Mesendoderm (in vitro differentiated cells): ENCODE results near the gene GSTO2.

ENCODE experiments used
- DNase-seq: peaks from one replicate; pipeline ENCODE4 v3.0.0; 2013
- H2AK5ac ChIP-seq: 2 replicates; pipeline ENCODE4 v1.6.1; 2013; ENCODE audit warnings: low read length, inconsistent platforms
- H2BK120ac ChIP-seq: 2 replicates; pipeline ENCODE4 v1.6.1; 2013; ENCODE audit warnings: low read depth, mild to moderate bottlenecking, low read length, moderate library complexity, mixed read lengths
- H2BK15ac ChIP-seq: replicated peaks from 2 replicates; pipeline ENCODE4 v1.6.1; 2013; ENCODE audit warnings: low read depth, mild to moderate bottlenecking, moderate library complexity
- H2BK5ac ChIP-seq: 2 replicates; pipeline ENCODE4 v1.6.1; 2013; ENCODE audit warnings: low read length, inconsistent platforms
- H3K18ac ChIP-seq: 2 replicates; pipeline ENCODE4 v1.6.1; 2013; ENCODE audit warnings: mild to moderate bottlenecking, low read length, mixed read lengths
- H3K23ac ChIP-seq: one replicate; pipeline ENCODE4 v1.6.1; 2013; ENCODE audit warnings: low read length
- H3K27ac ChIP-seq: 2 replicates; pipeline ENCODE4 v1.5.1; 2013; ENCODE audit warnings: low read depth, mild to moderate bottlenecking, inconsistent platforms, low read length, moderate library complexity
- H3K27me3 ChIP-seq: 2 replicates; pipeline ENCODE4 v1.6.1; 2013; ENCODE audit warnings: low read length, control low read depth, mild to moderate bottlenecking, inconsistent platforms; ENCODE audit not compliant: insufficient read depth, poor library complexity
- H3K36me3 ChIP-seq: 2 replicates; pipeline ENCODE4 v1.6.1; 2013; ENCODE audit warnings: low read length, inconsistent platforms; ENCODE audit not compliant: control insufficient read depth, insufficient read depth
- H3K4ac ChIP-seq: one replicate; pipeline ENCODE4 v1.6.1; 2013; ENCODE audit warnings: low read depth, mild to moderate bottlenecking, low read length, moderate library complexity
- H3K4me1 ChIP-seq: 2 replicates; pipeline ENCODE4 v1.6.1; 2013; ENCODE audit warnings: low read depth, low read length, inconsistent platforms; ENCODE audit not compliant: control insufficient read depth
- H3K4me2 ChIP-seq: 2 replicates; pipeline ENCODE4 v1.6.1; 2013; ENCODE audit warnings: low read length
- H3K4me3 ChIP-seq: 2 replicates; pipeline ENCODE4 v1.5.1; 2013; ENCODE audit warnings: mild to moderate bottlenecking, low read length
- H3K56ac ChIP-seq: one replicate; pipeline ENCODE4 v1.6.1; 2013; ENCODE audit warnings: low read length
- H3K79me1 ChIP-seq: 2 replicates; pipeline ENCODE4 v1.6.1; 2013; ENCODE audit warnings: low read length, inconsistent platforms
- H3K79me2 ChIP-seq: 2 replicates; pipeline ENCODE4 v1.6.1; 2013; ENCODE audit warnings: mild to moderate bottlenecking, low read length; ENCODE audit not compliant: control insufficient read depth, insufficient read depth
- H3K9ac ChIP-seq: 2 replicates; pipeline ENCODE4 v1.6.1; 2013; ENCODE audit warnings: low read length, inconsistent platforms
- H4K5ac ChIP-seq: one replicate; pipeline ENCODE4 v1.6.1; 2013; ENCODE audit warnings: low read length
- H4K8ac ChIP-seq: one replicate; pipeline ENCODE4 v1.6.1; 2013; ENCODE audit warnings: low read depth, mild to moderate bottlenecking, control low read depth, low read length, moderate library complexity
- WGBS: extraction: QIAGEN DNeasy Blood & Tissue Kit; methylation state at CpG from one replicate; pipeline ENCODE4 v1.1.7; 2013; ENCODE audit warnings: low lambda C conversion rate, missing lambda C conversion rate; ENCODE audit not compliant: insufficient coverage; ENCODE audit errors: extremely low coverage; 5-methylcytosine and 5-hydroxymethylcytosine counted together

Gene GSTO2

DNA sequence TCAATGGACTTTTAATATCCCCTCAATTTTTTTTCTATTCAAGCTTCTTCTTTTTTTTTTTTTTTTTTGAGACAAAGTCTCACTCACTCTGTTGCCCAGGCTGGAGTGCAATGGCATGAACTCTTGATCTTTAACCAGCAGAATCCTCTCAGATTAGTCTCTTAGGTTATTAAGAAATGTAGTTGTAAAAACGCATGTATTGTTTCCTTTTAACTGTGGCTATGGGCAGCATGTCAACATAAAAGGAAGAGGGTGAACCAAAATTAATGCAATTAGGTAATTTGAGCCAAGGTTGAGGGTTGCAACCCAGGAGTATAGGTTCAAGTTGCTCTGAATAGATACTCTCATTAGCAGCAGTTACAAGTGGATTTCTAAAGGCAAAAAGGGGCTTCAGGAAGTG, 18.6 kb upstream of the GSTO2 start:
- Histone ChIP-seq H3K79me2 (peaks cover 6% of the 10 kb centered on the region), H3K4me1 (peaks cover 11% of the 10 kb centered on the region), H3K36me3 (no peaks in the 10 kb centered on the region), H3K4me3 (no peak overlapping the region), H4K8ac (no peak overlapping the region), H2BK15ac (no peak overlapping the region), H2BK5ac (no peak overlapping the region), H2AK5ac (no peak overlapping the region), H3K4ac (no peak overlapping the region), H3K27me3 (no peaks in the 10 kb centered on the region), H4K5ac (no peak overlapping the region), H3K4me2 (no peak overlapping the region), H2BK120ac (no peak overlapping the region), H3K9ac (no peak overlapping the region), H3K23ac (no peak overlapping the region), H3K18ac (no peak overlapping the region), H3K56ac (no peak overlapping the region), H3K27ac (no peak overlapping the region), H3K79me1 (no peaks in the 10 kb centered on the region)
- no CpG with 5 or more reads among the region's 1 CpG for WGBS
- DNase-seq: no peak

DNA sequence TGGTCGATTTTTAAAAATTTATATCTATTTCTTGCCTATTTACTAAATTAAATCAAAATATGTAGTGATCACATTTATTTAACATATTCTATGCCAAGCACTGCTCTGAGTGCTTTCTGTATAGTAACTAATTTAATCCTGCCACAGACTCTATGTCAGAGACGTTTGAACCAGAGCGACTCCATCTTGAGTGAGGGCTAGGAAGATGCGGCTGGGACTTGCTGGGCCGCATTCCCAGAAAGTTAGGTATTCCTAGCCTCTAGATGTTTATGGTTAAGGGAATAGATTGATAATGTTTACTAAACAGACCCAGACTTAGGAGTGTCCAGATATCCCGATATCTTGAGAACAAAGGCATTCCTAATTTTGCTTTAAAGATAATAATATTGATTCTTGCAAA, 17.5 kb upstream of the GSTO2 start:
- no peak overlapping the region for H3K56ac ChIP-seq
- H3K4ac ChIP-seq: no peak overlapping the region
- no peak overlapping the region for H2BK120ac ChIP-seq
- no peaks in the 10 kb centered on the region for H3K27me3 ChIP-seq
- H3K4me3 ChIP-seq: no peak overlapping the region
- no peak overlapping the region for H3K27ac ChIP-seq
- H3K23ac ChIP-seq: no peak overlapping the region
- no peak overlapping the region for H2BK5ac ChIP-seq
- H2AK5ac ChIP-seq: no peak overlapping the region
- H3K36me3 ChIP-seq: no peaks in the 10 kb centered on the region
- H3K4me1 ChIP-seq: peaks cover 13% of the 10 kb centered on the region
- H4K5ac ChIP-seq: no peak overlapping the region
- no peak overlapping the region for H3K18ac ChIP-seq
- WGBS: no CpG with 5 or more reads among the region's 6 CpGs
- no peak overlapping the region for H3K9ac ChIP-seq
- H2BK15ac ChIP-seq: no peak overlapping the region
- peaks cover 15% of the 10 kb centered on the region for H3K79me2 ChIP-seq
- no peak overlapping the region for H3K4me2 ChIP-seq
- DNase-seq: no peak
- no peaks in the 10 kb centered on the region for H3K79me1 ChIP-seq
- H4K8ac ChIP-seq: no peak overlapping the region

DNA sequence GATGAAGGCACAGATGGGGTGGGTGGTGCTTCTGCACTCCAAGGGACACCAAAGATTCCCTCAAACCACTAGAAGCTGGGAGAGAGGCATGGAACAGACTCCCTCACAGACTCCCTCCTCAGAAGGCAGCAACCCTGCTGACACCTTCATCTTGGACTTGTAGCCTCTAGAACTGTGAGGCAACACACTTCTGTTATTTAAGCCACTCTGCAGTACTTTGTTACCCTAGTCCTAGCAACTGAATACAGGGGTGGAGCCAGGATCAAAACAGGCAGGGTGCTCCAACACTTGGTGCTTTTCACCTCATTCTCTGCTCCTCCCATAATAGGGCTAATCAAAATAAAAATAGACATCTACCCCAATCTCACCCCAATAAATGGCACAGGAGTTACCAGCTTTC, 16.6 kb upstream of the GSTO2 start:
- peaks cover 21% of the 10 kb centered on the region for H3K79me2 ChIP-seq

DNA sequence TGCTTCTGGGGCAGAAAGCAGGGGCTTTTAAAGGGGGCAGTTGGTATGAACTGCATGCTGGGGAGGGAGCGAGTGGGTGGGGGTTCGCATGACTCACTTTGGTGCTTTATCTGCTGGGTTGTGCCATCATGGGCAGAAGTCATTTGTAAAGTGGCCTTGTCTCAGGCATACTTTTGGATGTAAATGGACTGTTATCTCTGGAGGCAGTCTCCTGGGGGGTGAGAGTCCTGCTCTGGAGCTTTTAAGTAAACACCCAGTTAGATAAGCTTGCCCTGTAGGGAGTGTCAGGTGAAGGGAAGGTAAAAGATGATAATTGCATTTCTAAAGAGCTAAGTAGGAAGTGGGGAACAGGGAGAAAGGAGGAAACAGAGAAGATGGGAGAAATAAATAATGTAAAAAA, 15.9 kb upstream of the GSTO2 start:
- WGBS: no CpG with 5 or more reads among the region's 2 CpGs
- H3K27ac ChIP-seq: no peak overlapping the region
- H2BK5ac ChIP-seq: no peak overlapping the region

More for the DNA sequence above, 16.6 kb upstream of the GSTO2 start:
- Histone ChIP-seq H2BK5ac (peak overlapping the region; percentile 61), H3K56ac (peak overlapping the region; percentile 66), H3K36me3 (no peaks in the 10 kb centered on the region), H3K27ac (no peak overlapping the region), H3K18ac (peak overlapping the region; percentile 94), H3K79me1 (no peaks in the 10 kb centered on the region), H3K4me2 (no peak overlapping the region), H3K9ac (no peak overlapping the region), H4K5ac (no peak overlapping the region), H3K4me3 (no peak overlapping the region), H2BK15ac (peak overlapping the region; percentile 13), H2BK120ac (peak overlapping the region; percentile 98), H3K23ac (no peak overlapping the region), H3K4ac (peak overlapping the region; percentile 95), H4K8ac (no peak overlapping the region), H3K27me3 (no peaks in the 10 kb centered on the region), H2AK5ac (no peak overlapping the region), H3K4me1 (peaks cover 13% of the 10 kb centered on the region)
- DNase-seq: peak; percentile 44

DNA sequence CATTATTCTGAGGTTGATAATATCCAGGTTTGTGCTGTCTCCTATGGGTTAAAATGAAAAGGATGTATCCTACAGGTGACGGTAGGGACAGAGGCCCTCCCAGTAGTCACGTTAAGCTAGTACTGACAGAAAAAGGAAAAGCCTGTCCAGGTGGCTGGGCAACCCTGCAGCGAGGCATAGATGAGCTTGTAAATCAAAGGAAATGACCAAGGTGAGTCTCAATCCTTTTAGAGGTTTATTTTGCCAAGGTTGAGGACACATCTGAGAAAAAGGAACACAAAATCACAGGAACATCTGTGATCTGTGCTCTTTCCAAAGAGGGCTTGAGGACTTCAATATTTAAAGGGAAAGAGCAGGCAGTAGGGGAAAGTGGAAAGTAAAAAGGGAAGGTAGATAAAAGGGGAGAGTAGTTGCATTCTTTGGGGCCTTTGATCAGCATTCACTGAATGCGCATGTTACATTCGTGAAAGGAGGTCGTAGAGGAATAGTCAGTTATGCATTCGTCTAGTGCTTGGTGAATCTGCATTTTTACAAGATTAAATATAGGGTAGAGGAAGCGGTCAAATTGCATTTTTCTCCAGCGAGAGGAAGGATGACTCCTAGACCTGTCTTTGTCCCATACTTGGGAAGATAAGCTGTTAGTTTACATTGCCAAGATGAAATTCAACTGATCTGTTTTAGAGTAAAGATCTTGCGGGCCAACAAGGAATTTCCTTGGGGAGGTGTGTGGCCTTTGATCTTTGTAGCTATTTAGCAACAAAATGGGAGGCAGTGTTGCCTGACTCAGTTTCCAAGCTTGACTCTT, 15.2 kb upstream of the GSTO2 start:
- peak; percentile 69 for DNase-seq
- Histone ChIP-seq H3K27ac (peak overlapping the region; percentile 89), H2BK15ac (peak overlapping the region; percentile 94)

More for the DNA sequence above, 15.9 kb upstream of the GSTO2 start:
- Histone ChIP-seq H3K27me3 (no peaks in the 10 kb centered on the region), H3K56ac (no peak overlapping the region), H3K36me3 (peaks cover 2% of the 10 kb centered on the region), H3K79me1 (peaks cover 2% of the 10 kb centered on the region), H3K18ac (peak overlapping the region; percentile 94), H3K4me3 (no peak overlapping the region), H2BK120ac (peak overlapping the region; percentile 98), H3K23ac (no peak overlapping the region), H3K4me1 (peaks cover 13% of the 10 kb centered on the region), H2BK15ac (peak overlapping the region; percentile 13), H3K4me2 (no peak overlapping the region), H3K4ac (peak overlapping the region; percentile 95), H3K9ac (no peak overlapping the region), H2AK5ac (no peak overlapping the region), H4K8ac (no peak overlapping the region), H4K5ac (no peak overlapping the region), H3K79me2 (peaks cover 23% of the 10 kb centered on the region)
- DNase-seq: peak; percentile 97

More for the DNA sequence above, 15.2 kb upstream of the GSTO2 start:
- peak overlapping the region; percentile 94 for H3K56ac ChIP-seq
- peak overlapping the region; percentile 98 for H2BK5ac ChIP-seq
- no peaks in the 10 kb centered on the region for H3K27me3 ChIP-seq
- peaks cover 13% of the 10 kb centered on the region for H3K4me1 ChIP-seq
- peak overlapping the region; percentile 98 for H4K8ac ChIP-seq
- no CpG with 5 or more reads among the region's 10 CpGs for WGBS
- H3K4me2 ChIP-seq: peak overlapping the region; percentile 69
- H3K4ac ChIP-seq: peak overlapping the region; percentile 98
- peak overlapping the region; percentile 95 for H3K9ac ChIP-seq
- peak overlapping the region; percentile 83 for H2BK120ac ChIP-seq
- H3K79me2 ChIP-seq: peaks cover 28% of the 10 kb centered on the region
- peaks cover 5% of the 10 kb centered on the region for H3K79me1 ChIP-seq
- H3K23ac ChIP-seq: peak overlapping the region; percentile 72
- H3K18ac ChIP-seq: peak overlapping the region; percentile 85
- peaks cover 5% of the 10 kb centered on the region for H3K36me3 ChIP-seq
- peak overlapping the region; percentile 31 for H2AK5ac ChIP-seq
- no peak overlapping the region for H4K5ac ChIP-seq
- H3K4me3 ChIP-seq: peak overlapping the region; percentile 85
